GM23248 (cell line): ENCODE measurements around the gene APH1B.

Experiments used
- EZH2 ChIP-seq: fragments of 200-600 bp; sonication (generic); IDR thresholded peaks from 2 replicates; pipeline ENCODE4 v1.6.1; 2018; ENCODE audit warnings: antibody characterized with exemption, mild to moderate bottlenecking; ENCODE audit not compliant: insufficient read depth, poor library complexity, severe bottlenecking
- EZH2phosphoT487 ChIP-seq: fragments of 200-600 bp; sonication (generic); IDR thresholded peaks from 2 replicates; pipeline ENCODE4 v1.6.1; 2018; ENCODE audit warnings: antibody characterized with exemption, moderate library complexity, mild to moderate bottlenecking, low read depth; ENCODE audit not compliant: insufficient read depth

DNA sequence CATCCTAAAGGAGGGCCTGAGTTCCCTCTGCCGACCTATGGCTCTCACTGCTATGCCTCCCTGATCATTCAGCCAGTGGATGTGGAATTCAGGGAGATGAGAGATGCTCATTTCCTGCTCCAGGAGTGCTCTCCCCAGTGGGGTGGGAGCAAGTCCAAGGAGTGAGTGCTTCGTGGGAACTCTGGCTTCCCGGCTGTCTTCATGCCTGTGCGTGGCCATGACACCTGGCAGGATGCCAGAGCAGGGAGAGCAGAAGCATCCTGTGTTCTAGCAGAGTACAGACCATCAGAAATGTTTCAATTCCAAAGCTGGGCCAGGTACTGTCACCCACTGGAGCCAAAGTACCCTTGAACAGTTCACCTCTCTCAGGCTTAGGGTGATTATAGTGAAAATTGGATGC lies 45.1 kb downstream of the APH1B start:
- no peak for TF ChIP-seq EZH2
- TF ChIP-seq EZH2phosphoT487, result no peak
